K562 (cell line): ENCODE measurements around the gene ESRRB. TPM values are rescaled to one million over a fixed set of nuclear protein-coding genes. Genes with fewer than 3 reads are reported as not detected.

Source experiments
- ATAC-seq: fragments of 200-7000 bp; cut with Tn5 transposase; 3 replicates; pipeline ENCODE4 v1.9.1; 2020; ENCODE audit warnings: moderate library complexity
- BruUV-seq: library from RNA; stranded (reverse); fragments of 400-500 nt; replicated peaks from 2 replicates; lab custom pipeline; 2021; lab: Mats Ljungman, UMichigan
- CTCF ChIA-PET: fragments of 300-600 bp; formaldehyde crosslinking; extraction: SDS; loops from one replicate; lab custom pipeline; 2021; ENCODE audit warnings: low intra/inter-chr PET ratio; lab: Yijun Ruan, JAX
- POLR2A ChIA-PET: fragments of 300-600, 350-650 bp; sonication (Branson Sonifier 250); formaldehyde crosslinking; extraction: SDS; loops from one replicate; lab custom pipeline; 2021; ENCODE audit warnings: antibody characterized with exemption, inconsistent platforms; lab: Yijun Ruan, JAX
- DNase-seq, 4 experiments: peaks; one replicate each; pipeline versions ENCODE4 v3.0.0 to v3.0.0-alpha.2; 2011 to 2018; ENCODE audit warnings: low spot score in 3 of 4, mixed read lengths in 3 of 4; ENCODE audit errors: extremely low read depth in 1 of 4
- FAIRE-seq: peaks from 2 replicates; lab custom pipeline; 2011; peaks lifted over from hg19 to GRCh38; lab: Jason Lieb, UNC
- H2AFZ ChIP-seq: 2 replicates; pipeline ENCODE4 v1.6.0; 2011; ENCODE audit warnings: low read depth, low read length, control low read depth, inconsistent platforms
- H3K27ac ChIP-seq: fragments of 200-600 bp; 3 replicates; pipeline ENCODE4 v1.8.0; 2011; ENCODE audit warnings: low read depth, mild to moderate bottlenecking, control low read depth, inconsistent platforms, low read length, moderate library complexity, mixed read lengths; ENCODE audit errors: extremely low read depth
- H3K27me3 ChIP-seq, 2 experiments: fragments of 300-600 bp in 1 of 2; 2 replicates in 1 of 2; 3 replicates in 1 of 2; pipeline versions ENCODE4 v1.6.0 to v1.8.0; 2011; ENCODE audit warnings: inconsistent platforms in 2 of 2, low read length in 2 of 2, mild to moderate bottlenecking in 1 of 2, mixed read lengths in 1 of 2, moderate library complexity in 1 of 2; ENCODE audit not compliant: control insufficient read depth in 2 of 2, insufficient read depth in 2 of 2
- H3K36me3 ChIP-seq: fragments of 300-600 bp; 3 replicates; pipeline ENCODE4 v1.8.0; 2011; ENCODE audit warnings: mild to moderate bottlenecking, low read length, inconsistent platforms; ENCODE audit not compliant: control insufficient read depth, insufficient read depth
- H3K4me1 ChIP-seq, 2 experiments: fragments of 200-600 bp in 1 of 2; replicated peaks in 1 of 2; 2 replicates in 1 of 2; 3 replicates in 1 of 2; pipeline versions ENCODE4 v1.5.1 to v1.8.0; 2011; ENCODE audit warnings: inconsistent platforms in 2 of 2, low read length in 2 of 2, mild to moderate bottlenecking in 1 of 2, mixed read lengths in 1 of 2, moderate library complexity in 1 of 2; ENCODE audit not compliant: control insufficient read depth in 2 of 2, insufficient read depth in 2 of 2
- H3K4me2 ChIP-seq: 2 replicates; pipeline ENCODE4 v1.6.1; 2011; ENCODE audit warnings: low read length, control low read depth, inconsistent platforms, mixed read lengths; ENCODE audit not compliant: insufficient read depth
- H3K4me3 ChIP-seq: fragments of 200-600 bp; sonication (generic), shearing (Covaris generic); 2 replicates; pipeline ENCODE4 v1.5.1; 2016; ENCODE audit warnings: control low read depth, inconsistent platforms
- H3K79me2 ChIP-seq: fragments of 200-600 bp; 3 replicates; pipeline ENCODE4 v1.8.0; 2011; ENCODE audit warnings: low read length, inconsistent platforms; ENCODE audit not compliant: control insufficient read depth, insufficient read depth
- H3K9ac ChIP-seq, 2 experiments: 2 replicates each; pipeline versions ENCODE4 v1.6.0 to v1.6.1; 2011; ENCODE audit warnings: low read depth in 2 of 2, low read length in 2 of 2, control low read depth in 1 of 2, inconsistent platforms in 1 of 2, mild to moderate bottlenecking in 1 of 2, mixed read lengths in 1 of 2; ENCODE audit not compliant: insufficient read depth in 1 of 2
- H3K9me1 ChIP-seq: one replicate; pipeline ENCODE4 v1.6.0; 2011; ENCODE audit warnings: inconsistent platforms, mild to moderate bottlenecking, low read length, moderate library complexity; ENCODE audit not compliant: control insufficient read depth, insufficient read depth
- H3K9me3 ChIP-seq: replicated peaks from 2 replicates; pipeline ENCODE4 v1.5.1; 2011; ENCODE audit warnings: low read depth, low read length, inconsistent platforms; ENCODE audit not compliant: control insufficient read depth, insufficient read depth
- H4K20me1 ChIP-seq: replicated peaks from 2 replicates; pipeline ENCODE4 v1.6.1; 2011; ENCODE audit warnings: low read length, inconsistent platforms, mixed read lengths; ENCODE audit not compliant: control insufficient read depth, insufficient read depth
- CTCF ChIP-seq, 3 experiments: IDR thresholded peaks in 2 of 3; conservative IDR thresholded peaks in 1 of 3; 2 replicates each; pipeline ENCODE4 v1.5.1; 2011 to 2012; ENCODE audit warnings: low read length in 3 of 3, mild to moderate bottlenecking in 3 of 3, control low read depth in 2 of 3, improper control_type of control experiment in 1 of 3, inconsistent platforms in 1 of 3, low read depth in 1 of 3, mixed read lengths in 1 of 3, moderate library complexity in 1 of 3; ENCODE audit not compliant: insufficient read depth in 2 of 3
- RAD21 ChIP-seq, 2 experiments: fragments of 250-450 bp in 1 of 2; fragments of 450-650 bp in 1 of 2; sonication (Bioruptor Pico) in 1 of 2; formaldehyde crosslinking in 1 of 2; IDR thresholded peaks in 1 of 2; conservative IDR thresholded peaks in 1 of 2; 2 replicates each; pipeline versions ENCODE4 v1.4.0 to v1.8.0; 2020 to 2022; ENCODE audit warnings: mild to moderate bottlenecking in 2 of 2, moderate library complexity in 1 of 2
- ZBTB8A ChIP-seq: fragments of 450-650 bp; IDR thresholded peaks from 2 replicates; pipeline ENCODE4 v1.6.1; 2018; ENCODE audit warnings: mild to moderate bottlenecking, moderate library complexity; ENCODE audit not compliant: partially characterized antibody
- WGBS: fragments of 100-300 bp; shearing (Covaris generic); methylation state at CpG from one replicate; pipeline ENCODE4 v1.1.6; 2016; ENCODE audit warnings: low coverage, mixed read lengths; ENCODE audit not compliant: insufficient coverage; ENCODE audit errors: missing lambda C conversion rate; 5-methylcytosine and 5-hydroxymethylcytosine counted together
- in situ Hi-C: fragments of 300-500 bp; cut with MboI; formaldehyde crosslinking; loops from 4 replicates; pipeline ENCODE4 v1.15.0; 2018; ENCODE audit warnings: inconsistent platforms, mixed read lengths
- intact Hi-C: fragments of 100-400 bp; cut with micrococcal nuclease; formaldehyde crosslinking; loops from 2 replicates; pipeline ENCODE4 v1.14.2; 2022
- polyA plus RNA-seq, 8 experiments: library from polyadenylated mRNA; depleted of rRNA in 4 of 8; stranded (reverse) in 5 of 8; unstranded in 3 of 8; fragments of >200 nt; fragmentation: Nextera tagmentation in 2 of 8; fragmentation: Illumina TruSeq in 1 of 8; extraction: Ambion mirVana in 2 of 8; extraction: Trizol in 1 of 8; gene quantifications; 2 replicates each; pipeline versions ENCODE4 v1.2.1 to v1.2.3, GENCODE V29; 2011 to 2014; ENCODE audit warnings: inconsistent platforms in 1 of 8, missing spikeins in 1 of 8
- total RNA-seq, 7 experiments: library from RNA; depleted of rRNA in 6 of 7; stranded (reverse); fragments of >200 nt in 6 of 7; fragmentation: Illumina TruSeq in 2 of 7; extraction: Trizol in 2 of 7; gene quantifications; 2 replicates each; pipeline versions ENCODE4 v1.2.1 to v1.2.3, GENCODE V29; 2011 to 2021; ENCODE audit warnings: low replicate concordance in 1 of 7

ESRRB gene
- total and polyA plus RNA-seq, 9 of the 15 experiments (the other 6 are each of a cell fraction or from before 2014, with no cell fraction given): 3.2 to 24.7 (median 14.5) TPM

- intact Hi-C loops (no loop called here), in situ Hi-C loops (no loop called here)
- no peak overlapping the region for H3K9ac ChIP-seq
- no peak overlapping the region for H3K4me3 ChIP-seq
- no peaks in the 10 kb centered on the region for H3K27me3 ChIP-seq
- FAIRE-seq (peak; percentile 93), DNase-seq (peak; percentile 48 to 53 (median 50)), ATAC-seq (peak; percentile 88)
- WGBS: 39% methylated on average over 2 of the region's 2 CpGs
- H2AFZ ChIP-seq: no peak overlapping the region
- CTCF ChIA-PET: no interaction called here
- no peak overlapping the region for H3K27ac ChIP-seq
- H3K79me2 ChIP-seq: no peaks in the 10 kb centered on the region
- no peaks in the 10 kb centered on the region for H3K9me1 ChIP-seq
- H3K9me3 ChIP-seq: no peaks in the 10 kb centered on the region
- H3K4me1 ChIP-seq: no peaks in the 10 kb centered on the region
- H4K20me1 ChIP-seq: peaks cover 3% of the 10 kb centered on the region; the same call in 1 of the 2 replicates
- TF ChIP-seq RAD21 (CRISPR knock-in tag; conservative IDR thresholded peaks at IDR 0.05 in 1 of 2, IDR thresholded peaks at IDR 0.05 in 1 of 2): peak in 1 of 2 experiments; percentile 11; a peak in 1 of 4 replicates
- TF ChIP-seq CTCF (IDR thresholded peaks at IDR 0.05 in 2 of 3, conservative IDR thresholded peaks at IDR 0.05 in 1 of 3; ENCODE audit: insufficient read depth in 2 of 3, low read depth in 1 of 3, low read length in 3 of 3): peak; percentile 43 to 69 (median 52)
- TF ChIP-seq ZBTB8A: no peak
- POLR2A ChIA-PET: interaction anchor here (1.0 kb wide), 1 partner anchor 29 kb away, joined by 4 read pairs; no protein-coding TSS in a partner anchor
- no peaks in the 10 kb centered on the region for H3K36me3 ChIP-seq
- H3K4me2 ChIP-seq: no peak overlapping the region
- BruUV-seq: no TSS peak
Observed at GRCh38 chr14:76456200-76456599, 80.3 kb downstream of the ESRRB start.
